Measurements from ENCODE around the gene RASA3.

- TF ChIP-seq CTCF (IDR thresholded peaks at IDR 0.05) (no peak), POLR2A (IDR thresholded peaks at IDR 0.05) (no peak), EP300 (IDR thresholded peaks at IDR 0.05; ENCODE audit: low read depth) (no peak), POLR2AphosphoS5 (IDR thresholded peaks at IDR 0.05) (no peak)
These were observed 11.4 kb downstream of the RASA3 start for GRCh38 chr13:114121031-114121430.

Measured in transverse colon (tissue), 4 donors.